NCI-H2107 (cell line): Measurements from ENCODE around the gene RCAN3.
"Not testable (repeated sequence)": the region's sequence is repeated elsewhere in the genome, so short reads cannot be mapped to it uniquely, and the experiment has no call there.

ENCODE experiments used
- DNase-seq: peaks from one replicate; lab custom pipeline; 2025; lab: John Stamatoyannopoulos, UW

RCAN3 gene

GRCh38 chr1:24486331-24487065, 16.1 kb upstream of the RCAN3 start:
- DNase-seq: no peak

- no peak for DNase-seq
Measured at GRCh38 chr1:24487455-24487854, 15.2 kb upstream of the RCAN3 start.

- not testable (repeated sequence) for DNase-seq
Measured at GRCh38 chr1:24488159-24488558, 14.5 kb upstream of the RCAN3 start.

- DNase-seq: no peak
Measured at GRCh38 chr1:24489674-24490073, 13.0 kb upstream of the RCAN3 start.

- no peak for DNase-seq
Measured at GRCh38 chr1:24490101-24490781, 12.4 kb upstream of the RCAN3 start.

GRCh38 chr1:24491577-24492360, 10.9 kb upstream of the RCAN3 start:
- no peak for DNase-seq

- not testable (repeated sequence) for DNase-seq
Measured at GRCh38 chr1:24492935-24493334, 9.7 kb upstream of the RCAN3 start.

- DNase-seq: no peak
Measured at GRCh38 chr1:24493785-24494184, 8.9 kb upstream of the RCAN3 start.

- no peak for DNase-seq
Measured at GRCh38 chr1:24498589-24498988, 4.0 kb upstream of the RCAN3 start.

GRCh38 chr1:24500448-24501048, 2.1 kb upstream of the RCAN3 start:
- DNase-seq: no peak

GRCh38 chr1:24501371-24502064, 1.1 kb upstream of the RCAN3 start:
- no peak for DNase-seq

- DNase-seq: no peak
Measured at GRCh38 chr1:24502065-24502708, 449 bp upstream of the RCAN3 start.

- DNase-seq: no peak
Measured at GRCh38 chr1:24503059-24503751, 569 bp downstream of the RCAN3 start.

GRCh38 chr1:24503870-24504523, 1.4 kb downstream of the RCAN3 start:
- DNase-seq: no peak

- no peak for DNase-seq
Measured at GRCh38 chr1:24504560-24504959, 1.9 kb downstream of the RCAN3 start.

- no peak for DNase-seq
Measured at GRCh38 chr1:24505816-24506215, 3.2 kb downstream of the RCAN3 start.

GRCh38 chr1:24506691-24507381, 4.2 kb downstream of the RCAN3 start:
- no peak for DNase-seq

- DNase-seq: no peak
Measured at GRCh38 chr1:24507405-24507804, 4.8 kb downstream of the RCAN3 start.

- no peak for DNase-seq
Measured at GRCh38 chr1:24508911-24509310, 6.3 kb downstream of the RCAN3 start.

GRCh38 chr1:24513706-24514105, 11.1 kb downstream of the RCAN3 start:
- no peak for DNase-seq
